Neuronal stem cell (in vitro differentiated cells): Measurements from ENCODE around the gene HIPK4.

Experiments used
- DNase-seq: peaks from one replicate; pipeline ENCODE4 v3.0.0-alpha.2; 2013; ENCODE audit warnings: low spot score
- H2AFZ ChIP-seq: one replicate; pipeline ENCODE4 v1.6.1; 2013; ENCODE audit warnings: mild to moderate bottlenecking, low read length, inconsistent platforms
- H2AK5ac ChIP-seq: 2 replicates; pipeline ENCODE4 v1.6.1; 2013; ENCODE audit warnings: low read depth, mild to moderate bottlenecking, inconsistent platforms, low read length, moderate library complexity, mixed read lengths
- H2BK120ac ChIP-seq: 2 replicates; pipeline ENCODE4 v1.6.1; 2013; ENCODE audit warnings: low read depth, mild to moderate bottlenecking, inconsistent platforms, low read length, moderate library complexity, mixed read lengths
- H2BK12ac ChIP-seq: one replicate; pipeline ENCODE4 v1.6.1; 2013; ENCODE audit warnings: low read length, inconsistent platforms
- H2BK15ac ChIP-seq: 2 replicates; pipeline ENCODE4 v1.6.1; 2013; ENCODE audit warnings: mild to moderate bottlenecking, low read length, inconsistent platforms, mixed read lengths
- H2BK5ac ChIP-seq: one replicate; pipeline ENCODE4 v1.6.1; 2013; ENCODE audit warnings: inconsistent platforms, mild to moderate bottlenecking, low read length, moderate library complexity
- H3K14ac ChIP-seq: one replicate; pipeline ENCODE4 v1.6.1; 2013; ENCODE audit warnings: low read length, inconsistent platforms
- H3K18ac ChIP-seq: 2 replicates; pipeline ENCODE4 v1.6.1; 2013; ENCODE audit warnings: low read length, inconsistent platforms
- H3K23ac ChIP-seq: 2 replicates; pipeline ENCODE4 v1.6.1; 2013; ENCODE audit warnings: low read depth, mild to moderate bottlenecking, mixed read lengths, low read length, inconsistent platforms; ENCODE audit not compliant: poor library complexity
- H3K27ac ChIP-seq: replicated peaks from 3 replicates; pipeline ENCODE4 v1.5.1; 2013; ENCODE audit warnings: low read length, inconsistent platforms
- H3K27me3 ChIP-seq, 3 experiments: 2 replicates each; pipeline ENCODE4 v1.6.1; 2013; ENCODE audit warnings: low read length in 3 of 3, mild to moderate bottlenecking in 2 of 3, inconsistent platforms in 1 of 3, low read depth in 1 of 3, mixed read lengths in 1 of 3, moderate library complexity in 1 of 3; ENCODE audit not compliant: control insufficient read depth in 3 of 3, insufficient read depth in 3 of 3
- H3K36me3 ChIP-seq, 2 donors: replicated peaks in 1 of 2; 2 replicates each; pipeline ENCODE4 v1.6.1; 2013; ENCODE audit warnings: low read length in 2 of 2; ENCODE audit not compliant: control insufficient read depth in 2 of 2, insufficient read depth in 2 of 2
- H3K4ac ChIP-seq: 2 replicates; pipeline ENCODE4 v1.6.1; 2013; ENCODE audit warnings: inconsistent platforms, mild to moderate bottlenecking, low read length, moderate library complexity
- H3K4me1 ChIP-seq, 2 donors: 1 replicate in 1 of 2; 2 replicates in 1 of 2; pipeline ENCODE4 v1.6.1; 2013; ENCODE audit warnings: low read length in 2 of 2, low read depth in 1 of 2; ENCODE audit not compliant: control insufficient read depth in 2 of 2, insufficient read depth in 1 of 2
- H3K4me2 ChIP-seq: one replicate; pipeline ENCODE4 v1.6.1; 2013; ENCODE audit warnings: mild to moderate bottlenecking, low read length, inconsistent platforms; ENCODE audit not compliant: insufficient read depth, poor library complexity, severe bottlenecking
- H3K4me3 ChIP-seq, 2 donors: 2 replicates each; pipeline ENCODE4 v1.5.1; 2013; ENCODE audit warnings: low read length in 2 of 2, mild to moderate bottlenecking in 2 of 2, inconsistent platforms in 1 of 2, moderate library complexity in 1 of 2
- H3K79me1 ChIP-seq: one replicate; pipeline ENCODE4 v1.6.1; 2013; ENCODE audit warnings: low read depth, mild to moderate bottlenecking, inconsistent platforms, low read length, moderate library complexity
- H3K9ac ChIP-seq: one replicate; pipeline ENCODE4 v1.6.1; 2013; ENCODE audit warnings: mild to moderate bottlenecking, low read depth, low read length, inconsistent platforms; ENCODE audit not compliant: poor library complexity
- H3K9me3 ChIP-seq, 2 donors: replicated peaks in 1 of 2; 2 replicates each; pipeline versions ENCODE3 to v1.6.1; 2013; ENCODE audit warnings: low read length in 2 of 2, mild to moderate bottlenecking in 2 of 2, inconsistent platforms in 1 of 2, low read depth in 1 of 2, mixed read lengths in 1 of 2, moderate library complexity in 1 of 2; ENCODE audit not compliant: control insufficient read depth in 2 of 2, insufficient read depth in 1 of 2
- H4K8ac ChIP-seq: one replicate; pipeline ENCODE4 v1.6.1; 2013; ENCODE audit warnings: low read depth, mild to moderate bottlenecking, inconsistent platforms, low read length, moderate library complexity
- H4K91ac ChIP-seq: one replicate; pipeline ENCODE4 v1.6.1; 2013; ENCODE audit warnings: low read length, low read depth, mild to moderate bottlenecking, inconsistent platforms; ENCODE audit not compliant: poor library complexity
- WGBS, 2 donors: extraction: QIAGEN DNeasy Blood & Tissue Kit; methylation state at CpG; one replicate each; pipeline ENCODE4 v1.1.7; 2013; ENCODE audit warnings: missing lambda C conversion rate in 2 of 2, mixed read lengths in 1 of 2; ENCODE audit not compliant: insufficient read length in 2 of 2, insufficient replicate concordance in 1 of 2; ENCODE audit errors: extremely low coverage in 2 of 2; 5-methylcytosine and 5-hydroxymethylcytosine counted together

HIPK4 gene

DNA sequence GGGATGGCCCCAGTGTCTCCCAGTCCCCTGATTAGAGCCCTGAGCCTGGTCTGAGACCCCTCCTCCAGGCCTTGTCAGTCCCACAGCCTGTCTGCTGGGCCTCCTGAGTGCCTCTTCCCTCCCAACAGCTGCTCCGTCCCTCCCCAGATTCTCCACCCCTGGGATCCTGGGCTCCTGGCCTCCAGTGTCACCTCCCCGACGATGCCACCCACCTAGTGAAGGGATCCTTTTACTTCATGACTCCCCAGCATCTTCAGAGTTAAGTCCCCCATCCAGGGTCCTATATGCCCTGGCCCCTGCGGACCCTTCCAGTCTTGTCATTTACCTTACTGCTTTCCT lies 27.6 kb upstream of the HIPK4 start:
- peak overlapping the region; percentile 94 for H2AK5ac ChIP-seq
- H2BK15ac ChIP-seq, result peak overlapping the region; percentile 90
- H2AFZ ChIP-seq, result peak overlapping the region; percentile 74
- DNase-seq, result no peak
- H4K8ac ChIP-seq, result peak overlapping the region; percentile 48
- peak overlapping the region; percentile 44 for H3K4ac ChIP-seq
- no peak overlapping the region for H3K4me2 ChIP-seq
- peak overlapping the region; percentile 93 for H3K18ac ChIP-seq
- H3K23ac ChIP-seq, result peak overlapping the region; percentile 37
- peak overlapping the region; percentile 93 for H2BK120ac ChIP-seq
- no peak overlapping the region for H3K4me3 ChIP-seq
- no peaks in the 10 kb centered on the region for H3K9me3 ChIP-seq
- H3K14ac ChIP-seq, result peak overlapping the region; percentile 79
- no peaks in the 10 kb centered on the region for H3K79me1 ChIP-seq
- peak overlapping the region; percentile 12 for H4K91ac ChIP-seq
- no peaks in the 10 kb centered on the region for H3K27me3 ChIP-seq
- H2BK12ac ChIP-seq, result no peak overlapping the region
- H3K27ac ChIP-seq, result peak overlapping the region; percentile 43
- no peak overlapping the region for H3K9ac ChIP-seq
- WGBS, 2 donors, result no CpG with 5 or more reads among the region's 4 CpGs
- H2BK5ac ChIP-seq, result peak overlapping the region; percentile 84
- peaks cover 7 to 13% of the 10 kb centered on the region in 2 donors for H3K4me1 ChIP-seq
- H3K36me3 ChIP-seq, result peaks cover 0 to 5% of the 10 kb centered on the region in 2 donors

DNA sequence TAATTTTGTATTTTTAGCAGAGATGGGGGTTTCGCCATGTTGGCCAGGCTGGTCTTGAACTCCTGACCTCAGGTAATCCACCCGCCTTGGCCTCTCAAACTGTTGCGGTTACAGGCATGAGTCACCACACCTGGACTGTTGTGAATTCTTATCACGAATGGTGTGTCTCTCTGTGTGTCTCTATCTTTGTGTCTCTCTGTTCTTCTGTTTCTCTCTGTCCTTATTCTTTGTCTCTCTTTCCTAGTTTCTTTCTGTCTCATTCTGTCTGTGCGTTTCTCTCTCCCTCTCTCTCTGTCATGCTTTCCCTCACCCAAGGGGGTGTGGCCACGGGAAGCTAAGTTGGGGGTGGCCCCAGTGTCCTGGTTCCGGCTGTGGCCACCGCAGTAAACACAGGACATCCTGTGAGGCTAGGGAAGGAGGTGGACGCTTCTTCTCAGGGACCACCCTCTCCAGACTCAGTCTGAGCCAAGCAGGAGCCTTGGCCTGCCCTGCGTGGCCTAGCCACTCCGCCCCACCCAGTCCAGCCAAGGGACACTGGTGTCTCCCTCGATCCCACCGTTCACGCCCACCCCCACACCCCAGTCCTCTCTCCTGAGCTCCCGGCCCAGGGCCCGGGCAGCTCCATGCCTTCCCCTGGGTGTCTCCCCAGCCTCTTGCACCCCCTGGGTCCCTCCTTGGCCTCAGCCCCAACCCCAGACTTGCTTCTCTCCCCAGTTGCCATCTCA lies 27.1 kb upstream of the HIPK4 start:
- WGBS, 2 donors, result no CpG with 5 or more reads among the region's 16 CpGs

DNA sequence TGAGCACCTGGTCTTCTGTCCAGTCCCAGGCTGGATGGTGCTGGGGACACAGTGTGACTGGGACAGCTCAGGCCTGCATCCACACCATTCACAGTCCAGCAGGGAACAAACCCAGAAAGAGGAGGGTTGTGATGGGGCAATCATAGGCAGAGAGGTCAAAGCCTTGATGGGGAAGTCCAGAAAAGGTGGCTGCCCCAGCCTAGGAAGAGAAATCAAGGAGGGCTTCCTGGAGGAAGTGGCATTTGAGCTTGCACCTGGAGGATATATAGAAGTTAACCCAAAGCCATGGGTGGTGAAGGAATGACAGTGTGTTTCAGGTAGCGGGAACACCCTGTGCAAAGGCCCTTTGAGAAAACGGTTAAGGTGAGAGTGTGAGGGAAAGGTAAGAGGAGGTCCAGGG lies 25.8 kb upstream of the HIPK4 start:
- Histone ChIP-seq H3K9ac (no peak overlapping the region), H3K27ac (no peak overlapping the region), H3K4me3 (no peak overlapping the region), H2BK12ac (peak overlapping the region; percentile 44), H3K4me1 (peaks cover 4 to 16% of the 10 kb centered on the region in 2 donors), H3K14ac (no peak overlapping the region), H2BK5ac (no peak overlapping the region), H2BK15ac (no peak overlapping the region), H2BK120ac (no peak overlapping the region), H4K8ac (no peak overlapping the region), H4K91ac (no peak overlapping the region), H3K79me1 (no peaks in the 10 kb centered on the region), H3K9me3 (no peaks in the 10 kb centered on the region), H3K36me3 (no peaks in the 10 kb centered on the region), H2AFZ (no peak overlapping the region), H3K23ac (no peak overlapping the region), H3K4me2 (no peak overlapping the region), H3K4ac (no peak overlapping the region), H3K18ac (no peak overlapping the region), H3K27me3 (no peaks in the 10 kb centered on the region), H2AK5ac (peak overlapping the region; percentile 35)
- DNase-seq, result no peak
- no CpG with 5 or more reads among the region's 2 CpGs for WGBS, 2 donors

More for the DNA sequence above, 27.1 kb upstream of the HIPK4 start:
- peak overlapping the region; percentile 30 for H3K9ac ChIP-seq
- peak overlapping the region; percentile 75 for H2BK12ac ChIP-seq
- peak overlapping the region; percentile 79 for H3K14ac ChIP-seq
- peak overlapping the region; percentile 84 for H2BK5ac ChIP-seq
- peak overlapping the region; percentile 93 for H3K18ac ChIP-seq
- no peak for DNase-seq
- H3K4ac ChIP-seq, result peak overlapping the region; percentile 44
- peak overlapping the region; percentile 37 for H3K23ac ChIP-seq
- H3K4me1 ChIP-seq, result peaks cover 7 to 13% of the 10 kb centered on the region in 2 donors
- H3K36me3 ChIP-seq, result peaks cover 0 to under 1% of the 10 kb centered on the region in 2 donors
- peak overlapping the region; percentile 74 for H2AFZ ChIP-seq
- peak overlapping the region; percentile 90 for H2BK15ac ChIP-seq
- H4K91ac ChIP-seq, result peak overlapping the region; percentile 12
- no peaks in the 10 kb centered on the region for H3K9me3 ChIP-seq
- peak overlapping the region; percentile 94 for H2AK5ac ChIP-seq
- no peak overlapping the region for H3K4me2 ChIP-seq
- peak overlapping the region; percentile 43 for H3K27ac ChIP-seq
- H3K4me3 ChIP-seq, result no peak overlapping the region
- no peaks in the 10 kb centered on the region for H3K27me3 ChIP-seq
- H3K79me1 ChIP-seq, result no peaks in the 10 kb centered on the region
- H4K8ac ChIP-seq, result no peak overlapping the region
- peak overlapping the region; percentile 93 for H2BK120ac ChIP-seq

DNA sequence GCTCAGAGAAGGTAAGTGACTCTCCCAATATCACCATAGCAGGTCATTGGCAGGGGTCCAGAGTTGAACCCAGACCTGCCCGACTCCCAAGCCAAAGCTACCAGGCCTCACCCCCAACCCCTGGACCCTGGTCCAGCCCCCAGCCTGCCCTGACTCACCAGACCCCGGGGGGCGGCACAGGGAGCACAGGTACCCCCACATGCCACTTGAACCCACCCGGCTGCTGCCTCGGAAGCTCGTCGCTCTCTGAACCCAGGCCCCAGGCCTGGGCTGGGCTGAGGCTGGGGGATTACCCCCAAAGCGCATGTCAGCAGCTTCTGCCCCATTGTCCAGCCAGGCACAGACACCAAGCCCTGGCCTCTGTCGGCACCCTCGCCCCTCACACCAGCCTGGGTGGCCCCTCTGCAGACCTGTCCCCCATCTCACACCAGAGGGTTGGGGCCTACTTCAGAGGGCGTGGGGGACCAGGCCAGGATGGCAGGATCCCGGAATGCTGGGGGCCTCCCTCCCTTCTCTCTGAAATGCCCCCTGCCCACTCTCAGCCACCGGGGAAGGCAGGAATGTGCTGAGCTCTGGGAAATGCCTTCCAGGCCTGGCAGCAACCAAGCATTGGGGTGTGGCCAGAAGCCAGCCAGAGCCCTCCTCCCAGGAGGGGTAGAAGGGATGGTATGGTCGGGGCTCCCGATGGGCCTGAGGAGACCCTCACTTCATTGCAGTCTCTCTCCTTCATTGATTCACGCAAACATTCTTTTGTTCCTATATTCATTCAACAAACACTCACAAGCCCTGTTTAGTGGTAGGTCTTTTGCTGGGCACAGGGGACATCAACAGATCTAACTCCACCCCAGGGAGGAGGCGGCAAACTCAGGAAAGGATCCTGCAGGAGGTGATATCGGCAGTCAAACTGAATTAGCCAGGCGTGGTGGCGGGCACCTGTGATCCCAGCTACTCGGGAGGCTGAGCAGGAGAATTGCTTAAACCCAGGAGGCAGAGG lies 24.9 kb upstream of the HIPK4 start:
- H3K4me1 ChIP-seq, result peaks cover 9 to 23% of the 10 kb centered on the region in 2 donors
- no peak overlapping the region for H3K23ac ChIP-seq
- no peak overlapping the region for H2AFZ ChIP-seq
- H3K18ac ChIP-seq, result peak overlapping the region; percentile 67
- H3K27ac ChIP-seq, result no peak overlapping the region
- H3K36me3 ChIP-seq, result no peaks in the 10 kb centered on the region
- H2BK12ac ChIP-seq, result no peak overlapping the region
- H2BK120ac ChIP-seq, result no peak overlapping the region
- H3K14ac ChIP-seq, result no peak overlapping the region
- H4K8ac ChIP-seq, result no peak overlapping the region
- H3K9me3 ChIP-seq, result no peaks in the 10 kb centered on the region
- no CpG with 5 or more reads among the region's 21 CpGs for WGBS, 2 donors
- peak overlapping the region; percentile 54 for H4K91ac ChIP-seq
- no peak overlapping the region for H3K4me2 ChIP-seq
- H2BK15ac ChIP-seq, result peak overlapping the region; percentile 93
- no peaks in the 10 kb centered on the region for H3K27me3 ChIP-seq
- no peak overlapping the region for H3K4ac ChIP-seq
- H2BK5ac ChIP-seq, result peak overlapping the region; percentile 79
- H2AK5ac ChIP-seq, result peak overlapping the region; percentile 96
- no peak overlapping the region for H3K9ac ChIP-seq
- no peak overlapping the region for H3K4me3 ChIP-seq
- DNase-seq, result no peak
- H3K79me1 ChIP-seq, result no peaks in the 10 kb centered on the region
